Esophagus squamous epithelium (tissue), 4 donors: ENCODE measurements around the gene GRK1.

ENCODE experiments used
- CTCF ChIP-seq, 6 experiments: fragments of 450-650 bp in 4 of 6; fragments of 200-600 bp in 2 of 6; sonication (generic) in 2 of 6; IDR thresholded peaks; one replicate each; pipeline ENCODE4 v1.5.1; 2016 to 2019; ENCODE audit warnings: antibody characterized with exemption in 6 of 6, mild to moderate bottlenecking in 4 of 6, moderate library complexity in 4 of 6
- POLR2A ChIP-seq, 4 donors: fragments of 450-650 bp; IDR thresholded peaks; one replicate each; pipeline ENCODE4 v1.6.1; 2017; ENCODE audit warnings: antibody characterized with exemption in 4 of 4, mild to moderate bottlenecking in 4 of 4, moderate library complexity in 3 of 4

GRCh38 chr13:113742000-113742441 is 75.0 kb downstream of the GRK1 start:
- TF ChIP-seq CTCF (IDR thresholded peaks at IDR 0.05) = no peak
- no peak for TF ChIP-seq POLR2A (IDR thresholded peaks at IDR 0.05)
